ENCODE data around the gene STIMATE. TPM values are rescaled to one million over a fixed set of nuclear protein-coding genes. Genes with fewer than 3 reads are reported as not detected.

STIMATE gene
- total and polyA plus RNA-seq, 8 donors: 5.0 to 19.9 (median 13.6) TPM

- H3K27ac ChIP-seq: no peak overlapping the region
- TF ChIP-seq CTCF (IDR thresholded peaks at IDR 0.05): no peak
- ATAC-seq (no peak), FAIRE-seq (no peak), DNase-seq (no peak)
- WGBS, 2 donors: 88 to 89% methylated on average over 23 of the region's 23 CpGs
- H3K36me3 ChIP-seq: peaks cover 0 to 4% (median 2%) of the 10 kb centered on the region in 3 donors
- no peaks in the 10 kb centered on the region for H3K9me3 ChIP-seq
- intact Hi-C loops (cut with DNase I): no loop called here
- no peaks in the 10 kb centered on the region for H3K27me3 ChIP-seq
- peaks cover 0 to 8% (median 4%) of the 10 kb centered on the region in 3 donors for H3K4me1 ChIP-seq
- H3K4me3 ChIP-seq: no peak overlapping the region
Observed at GRCh38 chr3:52839892-52840545, 57.3 kb downstream of the STIMATE start.

DNA sequence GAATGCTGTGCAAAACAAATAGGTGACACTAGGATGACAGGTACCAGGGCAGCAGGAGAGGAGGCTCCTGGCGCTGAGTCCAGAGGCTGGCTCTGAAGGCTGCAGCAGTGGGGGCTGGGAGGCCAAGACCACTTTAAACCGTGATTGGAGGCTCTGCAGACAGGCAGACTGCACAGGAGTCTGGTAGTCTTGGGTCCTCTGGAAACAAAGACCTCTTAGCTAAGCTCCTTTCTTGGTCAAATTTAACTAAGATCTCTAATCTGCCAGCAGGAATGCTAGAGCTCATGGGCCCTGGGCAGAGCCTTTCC lies 58.1 kb downstream of the STIMATE start:
- no peak for DNase-seq
- WGBS, 2 donors: 74 to 89% methylated on average over 2 of the region's 2 CpGs

DNA sequence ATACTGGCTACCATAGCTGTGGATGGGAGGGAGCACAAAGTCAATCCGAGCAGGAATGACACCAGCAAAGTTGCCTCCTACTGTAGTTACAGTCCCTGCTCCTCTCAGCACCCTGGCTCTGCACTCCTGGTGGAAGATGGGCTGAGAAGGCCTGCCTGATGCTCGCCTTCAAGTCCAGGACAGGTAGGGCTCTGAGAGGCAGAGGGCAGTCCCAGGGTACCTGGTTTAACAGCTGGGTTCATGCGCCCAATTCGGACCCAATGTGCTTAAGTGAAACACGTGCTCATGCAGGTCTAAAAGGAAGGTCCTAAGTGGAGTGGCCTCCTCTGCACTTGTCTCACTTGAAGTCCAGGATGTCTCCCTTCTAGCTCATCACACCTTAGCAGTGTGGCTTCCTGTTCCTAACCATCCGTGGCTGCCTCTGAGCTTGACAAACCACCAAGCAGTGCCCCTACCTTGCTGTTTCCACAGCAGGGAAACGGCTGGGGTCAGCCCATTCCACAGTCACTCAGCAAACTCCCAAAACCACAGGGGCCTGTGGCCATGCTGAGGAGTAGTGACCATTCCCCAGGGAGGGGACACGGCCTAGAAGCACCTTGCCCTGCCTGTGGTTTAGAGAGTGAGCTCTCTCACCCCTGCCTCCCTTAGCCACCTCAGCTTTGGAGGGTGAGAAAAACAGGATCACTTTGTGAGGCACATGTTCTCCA lies 58.6 kb downstream of the STIMATE start:
- TF ChIP-seq CTCF (IDR thresholded peaks at IDR 0.05): no peak
- FAIRE-seq: no peak
- Histone ChIP-seq H3K27ac (no peak overlapping the region), H3K9me3 (no peaks in the 10 kb centered on the region), H3K4me3 (no peak overlapping the region), H3K27me3 (no peaks in the 10 kb centered on the region), H3K4me1 (no peaks in the 10 kb centered on the region), H3K36me3 (peaks cover 0 to 4% (median 2%) of the 10 kb centered on the region in 3 donors)
- intact Hi-C loops (cut with DNase I): no loop called here
- no peak for DNase-seq
- WGBS, 2 donors: 92 to 97% methylated on average over 8 of the region's 8 CpGs
- no peak for ATAC-seq

More for the DNA sequence above, 58.1 kb downstream of the STIMATE start:
- Histone ChIP-seq H3K27me3 (no peaks in the 10 kb centered on the region), H3K36me3 (peaks cover 0 to 4% (median 2%) of the 10 kb centered on the region in 3 donors), H3K27ac (no peak overlapping the region), H3K4me3 (no peak overlapping the region), H3K9me3 (no peaks in the 10 kb centered on the region), H3K4me1 (peaks cover 0 to 1% (median 0%) of the 10 kb centered on the region in 3 donors)
- ATAC-seq (no peak), FAIRE-seq (no peak)
- TF ChIP-seq CTCF (IDR thresholded peaks at IDR 0.05): no peak
- intact Hi-C loops (cut with DNase I): no loop called here

DNA sequence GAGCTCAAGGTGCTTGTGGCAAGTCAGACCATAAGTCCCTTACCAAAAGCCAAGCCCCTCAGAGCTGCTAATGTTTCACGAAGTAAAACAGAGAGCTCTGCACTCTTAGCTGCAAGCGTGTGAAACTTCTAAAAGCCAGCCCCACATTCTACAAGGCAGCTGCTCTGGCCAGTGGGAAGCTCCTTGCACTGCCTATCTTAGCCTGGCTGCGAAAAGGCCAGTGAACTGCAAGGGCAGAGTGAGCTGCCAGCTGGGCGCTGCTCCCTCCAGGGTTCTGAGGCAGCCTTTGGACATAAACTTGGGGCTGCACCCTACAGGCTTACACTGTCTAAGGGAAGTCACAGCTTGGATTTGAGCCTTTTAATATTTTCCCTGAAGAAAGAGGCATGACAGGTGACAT lies 60.4 kb downstream of the STIMATE start:
- H3K4me1 ChIP-seq: peaks cover 0 to 3% (median 0%) of the 10 kb centered on the region in 3 donors
- FAIRE-seq (no peak), DNase-seq (peak in 1 of 6 donors; percentile 20), ATAC-seq (peak in 1 of 4 donors; percentile 29)
- peaks cover 0 to 2% (median 2%) of the 10 kb centered on the region in 3 donors for H3K36me3 ChIP-seq
- H3K27me3 ChIP-seq: no peaks in the 10 kb centered on the region
- H3K27ac ChIP-seq: no peak overlapping the region
- H3K9me3 ChIP-seq: no peaks in the 10 kb centered on the region
- intact Hi-C loops (cut with DNase I): no loop called here
- no peak for TF ChIP-seq CTCF (IDR thresholded peaks at IDR 0.05)
- 93% methylated on average over 4 of the region's 4 CpGs for WGBS, 2 donors
- H3K4me3 ChIP-seq: no peak overlapping the region

GRCh38 chr3:52836471-52836845 lies 60.9 kb downstream of the STIMATE start:
- Histone ChIP-seq H3K27ac (no peak overlapping the region), H3K27me3 (no peaks in the 10 kb centered on the region), H3K9me3 (no peaks in the 10 kb centered on the region), H3K36me3 (no peaks in the 10 kb centered on the region), H3K4me1 (peaks cover 0 to 8% (median 0%) of the 10 kb centered on the region in 3 donors), H3K4me3 (no peak overlapping the region)
- WGBS, 2 donors: 89 to 92% methylated on average over 5 of the region's 5 CpGs
- no peak for ATAC-seq
- FAIRE-seq: no peak
- no peak for TF ChIP-seq CTCF (IDR thresholded peaks at IDR 0.05)
- no peak for DNase-seq
- intact Hi-C loops (cut with DNase I): no loop called here
